HG03571 (cell line): ENCODE measurements around the gene ANKRD6.

Source experiments
- ATAC-seq: cut with Tn5 transposase; IDR thresholded peaks from one replicate; pipeline ENCODE4 v1.9.1; 2021; ENCODE audit not compliant: unreplicated experiment

Gene ANKRD6

DNA sequence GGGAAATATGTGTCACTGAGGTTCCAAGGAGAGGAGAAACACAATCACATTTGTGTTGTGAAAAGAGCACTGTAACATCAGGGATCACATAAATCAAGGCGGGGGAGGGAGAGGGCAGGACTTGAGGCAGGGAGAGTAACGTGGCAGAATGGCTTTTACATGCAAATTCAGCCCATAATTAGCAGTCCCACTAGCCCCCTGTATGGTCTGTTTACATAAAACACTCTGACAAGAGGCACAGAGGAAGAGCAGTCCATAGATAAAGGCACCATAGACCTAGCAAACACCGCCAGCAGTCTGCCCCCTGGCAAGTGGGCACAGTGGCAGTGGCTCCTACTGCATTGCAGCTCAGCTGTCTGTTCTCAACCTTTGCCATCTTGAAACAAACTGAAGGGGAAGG, 122.9 kb downstream of the ANKRD6 start:
- ATAC-seq, result no peak

DNA sequence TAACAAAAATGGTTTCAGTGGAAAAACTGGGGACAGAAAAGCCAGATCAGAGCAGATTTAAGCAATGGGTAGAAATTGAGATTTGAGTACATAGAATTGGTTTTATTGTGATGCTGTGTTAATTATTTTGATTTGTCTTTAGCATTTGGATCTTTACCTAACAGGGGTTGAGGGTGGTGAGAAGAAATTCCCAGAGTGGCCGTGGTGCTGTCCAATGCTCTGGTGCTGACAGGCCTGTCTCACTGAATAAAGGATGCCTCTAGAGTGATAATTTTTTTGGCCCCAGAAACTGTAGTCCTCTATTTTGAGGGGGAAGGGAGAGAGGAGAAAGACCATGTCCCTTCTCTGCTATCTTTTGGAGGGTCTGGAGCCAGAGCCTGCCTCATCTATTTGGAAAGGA, 126.5 kb downstream of the ANKRD6 start:
- ATAC-seq, result no peak

DNA sequence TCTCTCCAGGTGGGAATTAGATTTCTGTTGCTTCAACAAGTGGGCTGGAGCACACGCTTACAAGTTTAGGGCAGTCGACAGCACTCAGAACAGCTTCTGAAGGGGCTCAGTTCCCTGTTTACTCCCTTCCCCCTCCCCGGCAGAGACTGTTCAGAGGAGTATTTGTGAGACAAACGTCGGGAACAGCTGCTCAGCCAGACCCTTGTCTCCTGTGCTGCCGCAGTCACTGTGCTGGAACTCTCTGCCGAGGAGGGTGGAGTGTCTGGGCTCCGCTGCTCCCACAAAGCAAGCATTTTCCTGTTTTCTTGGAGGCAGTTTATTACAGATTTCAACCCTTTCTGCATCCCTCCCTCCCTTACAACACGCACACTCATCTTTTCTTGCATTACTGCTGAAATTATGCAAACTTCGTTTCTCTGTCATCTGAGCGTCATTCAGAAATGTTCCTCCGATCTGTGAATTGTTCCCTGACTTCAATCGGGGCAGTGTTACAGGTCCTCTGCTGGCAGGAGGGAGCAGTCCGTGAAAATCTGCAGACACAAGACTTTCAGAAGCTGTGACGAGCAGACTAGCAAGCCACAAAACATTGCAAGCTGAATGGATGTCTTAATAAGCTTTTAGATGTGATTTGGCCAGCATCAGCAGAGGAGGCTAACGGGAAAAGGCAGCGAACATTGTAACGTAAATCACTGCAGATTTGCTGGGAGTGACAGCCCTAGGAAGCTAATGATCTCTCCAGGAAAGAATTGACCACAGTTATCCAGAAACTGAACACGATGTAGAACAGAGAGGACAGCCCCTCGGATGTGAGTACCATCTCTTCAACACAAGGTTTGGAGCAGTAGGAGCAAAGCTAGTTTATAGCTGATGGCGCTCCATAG, 129.4 kb downstream of the ANKRD6 start:
- no peak for ATAC-seq

DNA sequence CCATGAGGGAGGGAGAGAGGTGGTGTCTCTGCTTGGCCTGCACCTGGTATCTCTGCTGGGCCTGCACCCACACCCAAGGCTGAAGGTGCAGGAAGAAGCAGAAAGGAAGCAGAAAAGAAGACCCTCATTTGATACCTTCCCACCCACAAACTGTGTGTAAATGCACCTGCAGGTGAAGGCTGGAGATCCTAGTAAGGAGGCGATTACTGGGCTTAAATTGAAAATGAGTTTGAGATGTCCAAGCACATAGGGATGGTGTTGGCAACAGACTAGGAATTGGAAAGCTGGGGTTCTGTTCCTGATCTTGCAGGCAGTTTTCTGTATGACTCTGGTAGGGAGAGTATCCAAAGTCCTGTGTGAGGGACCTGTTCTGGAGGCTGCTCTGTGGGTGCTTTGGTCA, 130.9 kb downstream of the ANKRD6 start:
- no peak for ATAC-seq

DNA sequence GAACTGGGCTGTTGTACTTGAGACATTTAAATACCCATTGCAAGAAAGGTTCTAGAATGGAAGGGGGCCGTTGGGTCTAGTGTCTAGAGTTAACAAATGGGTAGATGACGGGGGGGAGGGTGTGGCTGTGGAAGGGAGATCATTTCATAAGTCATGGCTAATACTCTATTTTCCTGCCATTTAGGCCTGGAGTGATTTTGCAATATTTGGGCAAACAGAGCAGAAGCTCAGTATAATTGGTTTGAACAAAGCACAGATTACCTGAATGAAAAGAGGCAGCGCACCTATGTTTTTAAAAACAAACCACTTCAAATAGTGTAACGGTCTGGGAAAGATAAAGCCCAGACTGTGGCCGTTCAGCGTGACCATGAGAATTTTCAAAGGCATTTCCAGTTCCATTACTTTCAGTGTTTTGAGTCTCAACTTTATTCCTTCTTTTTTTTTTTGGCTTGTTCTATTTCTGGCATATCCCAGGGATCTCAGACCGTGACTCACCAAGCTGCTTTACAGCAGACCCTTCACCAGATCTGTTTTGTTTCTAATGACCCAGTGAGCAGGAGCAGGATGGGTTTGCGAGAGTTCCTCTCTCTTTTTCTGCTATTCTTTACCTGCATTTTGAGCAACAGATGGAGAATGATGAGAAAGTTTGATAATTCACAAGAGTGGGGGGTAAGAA, 131.9 kb downstream of the ANKRD6 start:
- ATAC-seq, result no peak

DNA sequence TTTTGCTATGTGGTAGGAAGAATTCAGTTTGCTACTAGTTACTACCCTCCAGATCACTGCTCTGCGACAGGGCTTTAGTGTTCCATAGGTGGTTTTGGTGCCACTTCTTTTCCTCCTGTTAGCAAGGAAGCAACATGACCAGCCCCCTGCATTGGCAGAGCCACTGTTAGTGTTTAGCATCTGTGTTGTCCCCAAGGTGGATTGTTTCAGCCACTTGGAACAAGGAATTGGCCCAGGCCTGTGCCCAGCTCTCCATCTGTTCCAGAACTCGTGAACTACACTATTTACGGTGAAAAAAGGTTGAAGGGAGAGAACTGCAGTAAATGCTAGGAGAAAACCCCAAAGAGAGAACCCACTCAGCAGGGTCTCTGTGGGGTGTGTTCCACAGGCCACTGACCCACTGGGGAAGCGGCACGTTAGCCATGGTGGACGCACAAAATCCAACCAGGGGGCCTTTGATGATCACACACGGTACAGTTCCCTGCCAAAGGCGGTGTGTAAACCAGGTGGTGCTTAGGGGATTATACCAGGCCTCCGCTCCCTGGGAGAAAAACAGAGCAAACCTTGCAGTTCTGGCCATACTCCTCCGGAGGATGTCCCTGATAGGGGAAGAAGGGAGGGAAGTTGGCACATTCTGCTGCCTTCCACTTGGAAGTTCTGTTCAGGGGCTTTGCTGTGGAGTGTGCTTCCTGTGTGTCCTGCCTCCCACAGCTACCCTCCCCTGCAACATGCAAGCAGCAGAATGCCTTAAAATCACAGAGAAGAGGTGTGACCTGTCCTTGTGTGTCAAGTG, 133.3 kb downstream of the ANKRD6 start:
- ATAC-seq, result no peak

DNA sequence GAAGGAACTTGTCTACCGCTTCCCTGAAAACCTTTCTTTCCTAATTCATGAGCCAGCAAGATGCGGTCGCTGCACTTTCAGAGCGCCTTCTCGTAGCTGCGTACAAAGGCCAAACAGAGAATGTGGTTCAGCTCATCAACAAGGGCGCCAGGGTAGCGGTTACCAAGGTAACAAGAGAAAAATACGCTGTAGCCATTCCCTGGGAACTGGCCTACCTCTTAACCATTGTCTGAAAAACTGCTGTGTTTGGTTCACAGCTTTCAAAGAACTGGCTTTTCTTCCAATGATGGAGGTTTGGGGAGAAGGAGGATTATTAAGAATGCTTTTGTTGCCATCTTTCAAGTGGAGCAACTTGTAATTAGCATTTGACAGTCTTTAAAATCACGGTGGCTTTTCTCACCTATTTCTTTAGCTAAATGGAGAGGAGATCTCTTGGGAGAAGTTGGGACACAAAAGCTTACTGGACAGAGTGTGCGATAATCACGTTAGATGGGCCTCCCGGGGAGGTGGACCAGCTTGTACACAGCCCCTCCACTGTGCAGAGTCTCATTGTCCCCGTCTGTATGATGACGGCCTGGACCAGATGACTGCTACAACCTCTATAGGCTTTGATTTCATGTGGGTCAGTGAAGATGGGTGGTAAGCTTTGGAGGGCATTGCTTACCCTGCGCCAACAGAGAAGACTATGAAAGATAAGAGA, 134.1 kb downstream of the ANKRD6 start:
- no peak for ATAC-seq

DNA sequence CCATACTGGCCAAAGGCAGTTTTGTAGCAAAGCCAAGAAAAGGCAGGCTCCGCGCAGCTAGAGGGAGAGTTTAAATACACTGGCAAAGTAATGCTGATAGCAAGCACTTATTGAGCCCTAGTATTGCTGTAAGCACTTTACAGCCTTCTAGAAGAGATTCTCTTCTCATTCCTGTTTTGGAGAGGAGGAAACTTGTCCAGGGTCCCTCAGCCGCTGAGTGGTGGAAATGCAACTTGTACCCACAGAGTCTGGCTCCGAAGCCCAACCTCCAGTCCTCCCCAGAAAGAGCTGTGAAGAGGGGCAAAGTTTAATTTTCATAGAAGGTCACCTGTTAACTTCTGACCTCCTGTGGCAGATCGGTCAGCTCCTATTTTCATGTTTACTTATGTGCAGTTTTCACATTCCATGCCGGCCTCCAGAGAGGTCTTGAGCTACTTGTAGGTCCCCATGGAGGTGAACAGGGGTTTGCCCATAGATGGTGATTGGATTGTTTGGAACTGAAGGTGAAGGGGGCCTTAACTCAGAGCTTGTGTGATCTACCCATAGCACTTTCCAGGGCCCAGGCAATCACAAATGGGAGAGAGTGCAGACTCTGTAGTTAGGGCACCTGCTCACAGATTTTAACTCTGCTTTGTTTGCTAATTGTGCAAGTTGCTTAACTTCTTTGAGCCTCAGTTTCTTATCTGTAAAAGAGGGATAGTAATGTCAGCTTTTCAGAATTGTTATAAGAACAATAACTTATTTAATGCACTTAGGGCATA, 134.9 kb downstream of the ANKRD6 start:
- ATAC-seq, result no peak

DNA sequence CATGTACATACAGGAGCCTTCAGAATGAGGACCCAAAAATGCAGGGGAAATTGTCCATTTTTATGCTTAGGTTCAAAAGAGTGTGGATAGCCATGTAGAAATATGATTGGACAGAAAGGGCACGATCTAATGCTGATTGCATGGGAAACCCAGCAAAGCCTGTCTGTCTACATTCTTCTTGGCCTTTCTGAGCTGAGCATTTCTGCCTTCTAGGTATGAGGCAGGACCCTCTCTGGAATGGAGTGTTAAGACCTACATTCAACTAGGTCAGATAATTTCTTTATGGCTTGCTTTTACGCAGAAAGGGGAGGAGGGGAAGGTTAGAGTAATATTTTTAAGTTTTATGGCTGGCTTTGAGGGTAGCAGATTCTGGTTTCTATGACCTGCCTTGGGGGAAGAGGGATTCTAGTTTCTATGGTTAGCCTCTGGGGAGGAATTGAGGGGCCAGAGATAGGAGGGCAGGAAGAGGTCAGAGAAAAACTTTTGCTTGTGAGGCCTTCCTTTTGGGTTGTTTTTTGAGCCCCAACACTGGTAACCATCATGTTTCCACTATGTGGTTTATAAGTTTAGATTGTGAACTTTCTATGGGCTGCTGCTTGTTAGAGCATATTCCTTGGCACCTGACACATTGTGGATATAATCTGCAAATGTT, 142.1 kb downstream of the ANKRD6 start:
- no peak for ATAC-seq

DNA sequence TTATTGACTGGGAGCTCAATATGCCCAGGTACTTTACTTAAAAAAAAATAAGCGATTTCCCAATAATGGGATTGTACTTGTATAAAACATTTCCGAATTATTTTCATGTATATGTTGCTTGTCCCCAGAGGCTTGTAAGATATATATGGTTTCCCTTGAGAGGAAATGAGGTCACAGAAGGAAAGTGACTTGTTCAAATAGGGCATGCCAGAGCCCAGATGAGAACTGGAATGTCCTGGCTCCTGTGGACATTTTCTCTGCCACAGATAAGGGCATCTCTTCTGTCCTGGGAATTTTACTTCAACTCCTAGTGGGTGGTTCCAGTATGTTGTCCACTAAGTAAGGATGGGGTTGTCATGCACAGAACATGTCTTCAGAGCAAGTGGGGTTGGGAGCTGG, 142.6 kb downstream of the ANKRD6 start:
- ATAC-seq, result no peak

DNA sequence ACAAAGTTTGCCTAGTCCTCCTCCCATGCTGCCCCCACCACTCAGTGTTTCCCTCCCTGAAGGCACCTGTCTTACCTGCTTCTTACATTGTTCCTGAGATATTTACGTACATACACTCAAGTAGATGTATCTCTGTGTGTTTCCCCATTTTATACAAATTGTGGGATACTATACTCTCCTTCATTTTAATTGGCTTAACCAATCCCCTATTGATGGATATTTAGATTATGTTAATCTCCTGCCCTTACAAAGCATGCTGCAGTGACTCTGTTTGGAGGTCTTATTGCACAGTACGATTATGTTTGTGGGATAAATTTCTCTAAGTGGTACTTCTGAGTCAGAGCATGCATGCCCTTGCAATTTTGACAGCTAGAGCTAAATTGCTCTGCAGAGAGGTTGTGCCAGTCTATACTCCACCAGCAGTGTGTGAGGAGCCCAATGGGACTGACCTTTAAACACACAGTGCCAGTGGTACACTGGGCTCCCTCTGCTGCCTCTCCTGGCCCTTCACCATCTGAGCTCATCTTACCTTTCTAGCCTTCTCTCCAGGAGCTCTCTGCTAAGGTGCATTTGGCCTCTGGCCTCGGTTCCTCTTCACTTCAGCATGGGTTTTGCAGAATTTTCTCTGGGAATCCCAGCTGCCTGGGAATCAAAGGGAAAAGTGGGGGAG, 148.2 kb downstream of the ANKRD6 start:
- no peak for ATAC-seq

DNA sequence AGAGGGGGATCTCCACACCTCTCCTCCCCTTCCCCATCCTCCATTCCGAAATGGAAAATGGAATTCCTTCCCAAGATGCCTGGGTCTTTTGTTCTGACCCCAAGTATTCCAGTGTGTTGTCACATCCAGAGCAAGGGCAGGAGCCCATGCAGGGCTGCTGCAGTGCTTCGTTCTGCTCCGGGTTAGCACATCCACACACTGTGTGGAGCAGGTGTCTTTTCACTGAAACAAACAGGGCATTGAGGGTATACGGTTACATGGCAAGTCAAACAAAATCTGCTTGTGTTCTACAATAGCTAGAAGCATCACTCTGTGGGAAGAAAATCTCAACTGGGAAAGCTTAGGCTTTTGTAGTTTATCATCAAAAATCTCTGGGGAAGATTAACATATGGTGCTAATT, 148.7 kb downstream of the ANKRD6 start:
- ATAC-seq, result no peak

DNA sequence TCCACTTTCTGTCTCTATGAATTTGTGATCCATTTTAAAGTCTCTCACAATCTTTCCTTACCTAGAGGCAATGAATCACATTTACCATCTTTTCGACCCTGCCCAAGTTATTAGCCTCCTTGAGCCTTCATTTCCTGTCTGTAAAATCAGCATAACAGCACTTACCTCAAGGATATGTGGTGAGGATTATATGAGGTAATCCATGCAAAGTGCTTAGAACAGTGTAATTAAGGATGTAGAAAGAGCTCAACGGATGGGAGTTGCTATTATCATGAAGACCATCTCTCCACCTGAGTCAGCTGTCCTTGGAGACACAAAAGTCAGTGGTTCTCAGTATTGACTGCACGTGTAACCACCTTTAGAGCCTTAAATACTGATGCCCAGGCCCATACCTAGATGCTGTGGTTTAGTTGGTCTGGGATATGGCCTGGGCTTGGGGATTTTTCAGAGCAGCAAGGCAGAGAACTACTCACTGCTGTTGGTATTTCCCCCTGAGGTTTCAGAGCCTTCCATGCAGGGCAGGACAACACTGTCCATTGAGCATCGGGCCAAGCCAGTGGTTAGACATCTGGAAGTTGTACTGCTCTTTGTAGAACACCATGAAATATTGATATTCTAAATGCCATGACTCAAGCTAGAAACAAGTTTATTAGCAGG, 149.8 kb downstream of the ANKRD6 start:
- ATAC-seq, result no peak

DNA sequence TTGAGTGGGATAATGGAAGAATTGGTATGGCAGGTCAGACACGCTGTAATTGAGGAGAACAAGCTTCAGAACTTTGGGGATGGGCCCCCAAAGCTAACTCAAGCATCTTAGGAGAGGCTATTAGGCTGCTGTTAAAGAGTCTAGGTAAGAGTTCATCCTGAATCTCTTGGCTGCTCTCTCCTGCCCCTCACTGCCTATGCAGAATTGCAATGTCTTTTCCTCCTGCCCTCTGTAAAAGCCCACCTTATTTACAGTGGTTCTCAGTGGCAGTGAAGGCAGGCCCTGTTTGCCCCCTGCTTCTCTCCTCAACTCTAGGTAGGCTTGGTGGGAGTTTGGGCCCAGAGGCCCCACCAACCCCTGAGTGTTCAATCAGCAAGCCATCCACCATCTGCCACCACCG, 150.6 kb downstream of the ANKRD6 start:
- no peak for ATAC-seq

DNA sequence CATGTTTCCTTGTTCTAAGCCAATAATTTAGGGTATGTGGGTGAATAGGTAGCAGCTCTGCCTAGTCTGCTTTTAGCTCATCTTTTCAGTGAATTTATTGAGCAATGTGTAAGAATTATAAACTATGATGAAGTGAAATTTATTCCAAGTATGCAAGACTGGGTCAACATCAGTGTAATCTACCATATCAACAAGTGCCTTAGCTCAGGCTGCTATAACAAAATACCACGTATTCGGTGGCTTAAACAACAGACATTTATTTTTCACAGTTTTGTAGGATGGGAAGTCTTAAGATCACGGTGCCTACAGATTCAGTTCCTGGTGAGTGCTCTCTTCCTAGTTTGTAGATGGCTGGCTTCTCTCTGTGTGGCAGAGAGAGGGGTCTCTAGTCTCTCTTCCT, 151.6 kb downstream of the ANKRD6 start:
- ATAC-seq, result no peak

DNA sequence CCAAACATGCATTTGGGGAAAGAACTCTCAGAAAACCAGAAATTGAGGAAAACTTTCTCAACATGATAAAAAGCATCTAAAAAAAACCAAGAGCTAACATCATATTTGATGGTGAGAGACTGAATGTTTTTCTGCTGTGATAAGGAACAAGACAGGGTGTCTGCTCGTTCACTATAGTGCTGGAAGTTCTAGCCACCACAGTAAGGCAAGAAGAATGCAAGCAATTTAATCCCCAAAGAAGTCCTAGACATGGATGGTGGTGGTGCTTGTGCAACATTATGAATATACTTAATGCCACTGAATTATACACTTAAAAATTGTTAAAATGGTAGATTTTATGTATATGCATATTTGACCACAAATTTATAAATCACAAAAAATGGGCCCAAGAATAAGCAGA, 152.2 kb downstream of the ANKRD6 start:
- ATAC-seq, result no peak

DNA sequence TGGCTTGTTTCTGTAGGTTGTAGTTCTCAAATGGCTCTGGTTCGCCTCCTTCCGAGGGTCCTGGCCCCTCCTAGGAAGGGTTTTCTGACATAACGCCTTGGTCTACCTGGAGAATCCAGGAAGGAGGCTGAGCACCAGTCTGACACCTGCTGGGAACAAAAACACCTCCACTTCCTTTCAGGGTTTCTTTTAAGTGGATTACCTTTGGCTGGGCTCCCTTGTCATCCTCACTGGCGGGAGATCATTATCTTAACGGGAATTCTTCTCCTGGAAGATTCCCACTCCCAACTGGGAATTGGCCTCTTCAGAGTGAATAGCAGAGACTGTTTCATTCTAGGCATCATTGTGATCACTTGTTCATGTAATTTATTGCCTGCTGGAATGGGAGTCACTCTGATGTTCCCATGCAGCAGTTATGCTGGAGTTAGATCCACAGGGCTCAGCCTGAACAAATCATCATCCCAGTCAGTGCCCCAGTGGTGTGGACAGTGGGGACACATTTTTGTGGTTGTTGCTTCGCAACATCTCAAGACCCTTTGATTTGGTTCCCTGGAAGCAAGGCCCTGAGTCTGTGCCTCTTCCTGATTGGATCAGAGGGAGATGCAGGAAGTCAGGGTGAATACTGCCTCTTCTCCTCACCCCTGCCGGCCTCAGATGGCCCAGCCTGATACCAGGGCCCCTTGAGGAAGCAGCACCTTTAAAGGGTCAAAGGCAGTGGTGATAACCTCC, 156.5 kb downstream of the ANKRD6 start:
- no peak for ATAC-seq

DNA sequence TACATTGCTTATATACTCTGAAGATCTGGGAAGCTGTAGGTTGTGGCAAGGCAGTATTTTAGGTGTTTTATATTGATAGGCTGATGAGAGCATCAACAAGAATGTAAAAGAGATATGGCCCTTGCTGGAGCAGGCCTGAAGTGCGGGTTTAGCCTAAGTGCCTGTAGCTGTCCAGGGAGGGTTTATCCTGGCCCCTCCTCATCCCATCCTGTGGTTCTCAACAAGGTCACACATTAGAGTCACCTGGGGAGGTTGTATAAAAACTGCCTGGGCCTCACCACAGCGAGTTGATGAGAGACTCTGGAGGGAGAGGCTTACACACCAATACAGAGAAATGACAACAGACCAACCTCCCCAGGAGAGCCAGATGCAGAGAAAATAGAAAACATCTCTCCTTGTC, 157.2 kb downstream of the ANKRD6 start:
- ATAC-seq, result no peak
